Endothelial cell of umbilical vein (primary cell): ENCODE results near the gene RXFP4. TPM values are rescaled to one million over a fixed set of nuclear protein-coding genes. Genes with fewer than 3 reads are reported as not detected.

ENCODE experiments used
- BruUV-seq: library from RNA; stranded (reverse); fragments of 400-500 nt; replicated peaks from 2 replicates; lab custom pipeline; 2021; lab: Mats Ljungman, UMichigan
- CTCF ChIA-PET: fragments of 300-600, 350-600 bp; sonication (Branson Sonifier 250); formaldehyde crosslinking; loops from one replicate; lab custom pipeline; 2021; ENCODE audit warnings: antibody characterized with exemption, inconsistent platforms; lab: Charles Lee
- POLR2A ChIA-PET: fragments of 300-600, 350-600 bp; sonication (Branson Sonifier 250); formaldehyde crosslinking; loops from one replicate; lab custom pipeline; 2021; ENCODE audit warnings: antibody characterized with exemption, inconsistent platforms; lab: Charles Lee
- DNase-seq: peaks from one replicate; pipeline ENCODE4 v3.0.0-alpha.2; 2011; ENCODE audit warnings: low read depth, low spot score
- FAIRE-seq: peaks from 2 replicates; lab custom pipeline; 2011; peaks lifted over from hg19 to GRCh38; lab: Jason Lieb, UNC
- H2AFZ ChIP-seq: 2 replicates; pipeline ENCODE4 v1.6.0; 2012; ENCODE audit warnings: low read depth, low read length, control low read depth, inconsistent platforms
- H3K27ac ChIP-seq: 2 replicates; pipeline ENCODE4 v1.5.1; 2011; ENCODE audit warnings: low read depth, mild to moderate bottlenecking, control low read depth, low read length, moderate library complexity; ENCODE audit not compliant: insufficient read depth
- H3K27me3 ChIP-seq, 2 experiments: 2 replicates each; pipeline versions ENCODE4 v1.6.0 to v1.6.1; 2011; ENCODE audit warnings: low read length in 2 of 2, mixed read lengths in 1 of 2; ENCODE audit not compliant: control insufficient read depth in 2 of 2, insufficient read depth in 2 of 2
- H3K36me3 ChIP-seq, 2 experiments: 2 replicates in 1 of 2; 3 replicates in 1 of 2; pipeline ENCODE4 v1.5.1; 2011; ENCODE audit warnings: low read length in 2 of 2, mild to moderate bottlenecking in 1 of 2, moderate library complexity in 1 of 2; ENCODE audit not compliant: control insufficient read depth in 2 of 2, insufficient read depth in 2 of 2; ENCODE audit errors: extremely low read depth in 1 of 2
- H3K4me1 ChIP-seq: 3 replicates; pipeline ENCODE4 v1.5.1; 2011; ENCODE audit warnings: mild to moderate bottlenecking, low read length; ENCODE audit not compliant: control insufficient read depth, insufficient read depth; ENCODE audit errors: extremely low read depth
- H3K4me2 ChIP-seq: 2 replicates; pipeline ENCODE4 v1.6.1; 2011; ENCODE audit warnings: low read length, control low read depth, mixed read lengths; ENCODE audit not compliant: insufficient read depth
- H3K4me3 ChIP-seq, 3 experiments: fragments of 200-600 bp in 1 of 3; sonication (generic), shearing (Covaris generic) in 1 of 3; replicated peaks in 1 of 3; 2 replicates each; pipeline ENCODE4 v1.5.1; 2011 to 2016; ENCODE audit warnings: control low read depth in 3 of 3, low read length in 3 of 3, mild to moderate bottlenecking in 2 of 3, inconsistent platforms in 1 of 3, low read depth in 1 of 3, moderate library complexity in 1 of 3; ENCODE audit not compliant: insufficient read depth in 1 of 3
- H3K79me2 ChIP-seq: 2 replicates; pipeline ENCODE4 v1.6.0; 2012; ENCODE audit warnings: low read length, inconsistent platforms; ENCODE audit not compliant: control insufficient read depth, insufficient read depth
- H3K9ac ChIP-seq: replicated peaks from 2 replicates; pipeline ENCODE3; 2011; ENCODE audit warnings: low read length, control low read depth; ENCODE audit not compliant: insufficient read depth; ENCODE audit errors: extremely low read depth
- H3K9me1 ChIP-seq: replicated peaks from 3 replicates; pipeline ENCODE4 v1.6.0; 2011; ENCODE audit warnings: mild to moderate bottlenecking, low read length; ENCODE audit not compliant: control insufficient read depth, insufficient read depth; ENCODE audit errors: extremely low read depth
- H3K9me3 ChIP-seq: replicated peaks from 2 replicates; pipeline ENCODE4 v1.5.1; 2012; ENCODE audit warnings: low read length, inconsistent platforms; ENCODE audit not compliant: control insufficient read depth, insufficient read depth
- H4K20me1 ChIP-seq: replicated peaks from 2 replicates; pipeline ENCODE3; 2011; ENCODE audit warnings: mild to moderate bottlenecking, low read length; ENCODE audit not compliant: control insufficient read depth, insufficient read depth; ENCODE audit errors: extremely low read depth
- EZH2 ChIP-seq: IDR thresholded peaks from 2 replicates; pipeline ENCODE4 v1.6.1; 2012; ENCODE audit warnings: borderline replicate concordance, low read depth, mild to moderate bottlenecking, moderate library complexity, low read length, inconsistent platforms; ENCODE audit not compliant: severe bottlenecking
- FOS ChIP-seq: IDR thresholded peaks from 2 replicates; pipeline ENCODE4 v1.6.1; 2011; ENCODE audit warnings: mild to moderate bottlenecking, low read length, moderate library complexity, borderline replicate concordance; ENCODE audit not compliant: insufficient read depth
- GATA2 ChIP-seq: IDR thresholded peaks from 2 replicates; pipeline ENCODE4 v1.7.0; 2011; ENCODE audit warnings: low read depth, mild to moderate bottlenecking, moderate library complexity, mixed read lengths, low read length; ENCODE audit not compliant: insufficient read length, insufficient read depth
- JUN ChIP-seq: IDR thresholded peaks from 2 replicates; pipeline ENCODE4 v1.6.1; 2011; ENCODE audit warnings: borderline replicate concordance, low read depth; ENCODE audit not compliant: insufficient read length, insufficient read depth
- MYC ChIP-seq: IDR thresholded peaks from one replicate; pipeline ENCODE4 v1.6.1; 2011; ENCODE audit warnings: mild to moderate bottlenecking, low read depth, low read length
- POLR2A ChIP-seq: IDR thresholded peaks from 2 replicates; pipeline ENCODE4 v1.6.1; 2012; ENCODE audit warnings: low read depth, mild to moderate bottlenecking, control low read depth, low read length
- POLR2AphosphoS5 ChIP-seq: IDR thresholded peaks from 2 replicates; pipeline ENCODE4 v1.6.1; 2012; ENCODE audit warnings: low read depth, mild to moderate bottlenecking, control low read depth, low read length, moderate library complexity; ENCODE audit not compliant: insufficient read depth
- dilution Hi-C: fragments of 300-500 bp; cut with MboI; formaldehyde crosslinking; loops from one replicate; pipeline ENCODE4 v1.15.0; 2019; ENCODE audit warnings: low sequenced_read_pairs; ENCODE audit not compliant: extremely low pct_ligation_motif_present
- intact Hi-C: fragments of 100-400 bp; cut with micrococcal nuclease; formaldehyde crosslinking; loops from one replicate; pipeline ENCODE4 v1.10.0; 2022
- polyA plus RNA-seq, 4 experiments: library from polyadenylated mRNA; depleted of rRNA in 3 of 4; stranded (reverse) in 3 of 4; unstranded in 1 of 4; fragments of >200 nt; gene quantifications; 2 replicates each; pipeline versions ENCODE4 v1.2.1 to v1.2.3, GENCODE V29; 2011 to 2012; ENCODE audit warnings: missing spikeins in 1 of 4
- total RNA-seq: library from RNA; stranded (reverse); gene quantifications from 2 replicates; pipeline ENCODE4 v1.2.3, GENCODE V29; 2021
- TF ChIP-seq, protein P1 (sequence below), 2 donors: IDR thresholded peaks; 1 replicate in 1 of 2; 2 replicates in 1 of 2; pipeline ENCODE4 v1.5.1; 2011; ENCODE audit warnings: low read length in 2 of 2, mild to moderate bottlenecking in 2 of 2, moderate library complexity in 2 of 2, control low read depth in 1 of 2, inconsistent platforms in 1 of 2, low read depth in 1 of 2; ENCODE audit not compliant: insufficient read depth in 1 of 2; ENCODE audit errors: extremely low read depth in 1 of 2
- TF ChIP-seq, protein P2 (sequence below): IDR thresholded peaks from 2 replicates; pipeline ENCODE4 v1.6.1; 2011; ENCODE audit not compliant: insufficient read depth, insufficient read length

Gene RXFP4
- total and polyA plus RNA-seq, 2 donors (not counting 3 experiments of a cell fraction or from before 2014, with no cell fraction given), result not detected

GRCh38 chr1:155933591-155934096 lies 7.8 kb upstream of the RXFP4 start:
- Histone ChIP-seq H2AFZ (no peak overlapping the region), H4K20me1 (peaks cover 4% of the 10 kb centered on the region), H3K4me1 (peaks cover 47% of the 10 kb centered on the region), H3K9ac (peak overlapping the region; percentile 84), H3K9me1 (no peaks in the 10 kb centered on the region), H3K27ac (peak overlapping the region; percentile 60), H3K27me3 (no peaks in the 10 kb centered on the region), H3K4me2 (peak overlapping the region; percentile 84), H3K79me2 (peaks cover 51% of the 10 kb centered on the region), H3K9me3 (no peaks in the 10 kb centered on the region), H3K36me3 (peaks cover 7 to 15% of the 10 kb centered on the region in 2 experiments), H3K4me3 (peak overlapping the region; percentile 38 to 97 (median 92))
- DNase-seq, result peak; percentile 21
- FAIRE-seq, result no peak
- ChIA-PET POLR2A (interaction anchor here (1.3 kb wide), 1 partner anchor 55 kb away, joined by 3 read pairs; no protein-coding TSS in a partner anchor), CTCF (interaction anchor here (1.4 to 6.7 kb wide), 5 partner anchors 12 to 133 kb away, joined by 4 to 57 read pairs (median 7); partner anchors contain the start of gene ARHGEF2)
- TF ChIP-seq, protein P1, sequence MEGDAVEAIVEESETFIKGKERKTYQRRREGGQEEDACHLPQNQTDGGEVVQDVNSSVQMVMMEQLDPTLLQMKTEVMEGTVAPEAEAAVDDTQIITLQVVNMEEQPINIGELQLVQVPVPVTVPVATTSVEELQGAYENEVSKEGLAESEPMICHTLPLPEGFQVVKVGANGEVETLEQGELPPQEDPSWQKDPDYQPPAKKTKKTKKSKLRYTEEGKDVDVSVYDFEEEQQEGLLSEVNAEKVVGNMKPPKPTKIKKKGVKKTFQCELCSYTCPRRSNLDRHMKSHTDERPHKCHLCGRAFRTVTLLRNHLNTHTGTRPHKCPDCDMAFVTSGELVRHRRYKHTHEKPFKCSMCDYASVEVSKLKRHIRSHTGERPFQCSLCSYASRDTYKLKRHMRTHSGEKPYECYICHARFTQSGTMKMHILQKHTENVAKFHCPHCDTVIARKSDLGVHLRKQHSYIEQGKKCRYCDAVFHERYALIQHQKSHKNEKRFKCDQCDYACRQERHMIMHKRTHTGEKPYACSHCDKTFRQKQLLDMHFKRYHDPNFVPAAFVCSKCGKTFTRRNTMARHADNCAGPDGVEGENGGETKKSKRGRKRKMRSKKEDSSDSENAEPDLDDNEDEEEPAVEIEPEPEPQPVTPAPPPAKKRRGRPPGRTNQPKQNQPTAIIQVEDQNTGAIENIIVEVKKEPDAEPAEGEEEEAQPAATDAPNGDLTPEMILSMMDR (IDR thresholded peaks at IDR 0.05; ENCODE audit: extremely low read depth in 1 of 2, insufficient read depth in 1 of 2, low read depth in 1 of 2, low read length in 2 of 2), result no peak
- TF ChIP-seq GATA2 (no peak), FOS (no peak), JUN (no peak), POLR2A (no peak), EZH2 (no peak), POLR2AphosphoS5 (no peak), MYC (no peak)
- TF ChIP-seq, protein P2, sequence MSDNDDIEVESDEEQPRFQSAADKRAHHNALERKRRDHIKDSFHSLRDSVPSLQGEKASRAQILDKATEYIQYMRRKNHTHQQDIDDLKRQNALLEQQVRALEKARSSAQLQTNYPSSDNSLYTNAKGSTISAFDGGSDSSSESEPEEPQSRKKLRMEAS, result no peak
- TSS peak; percentile 25 for BruUV-seq
- intact Hi-C loops, result loop anchor here (1.0 kb wide), 4 partner anchors 37 to 121 kb away; partner anchors contain the start of genes LAMTOR2 and SYT11
- dilution Hi-C loops, result no loop called here
